Left lung (tissue), 8 donors: Measurements from ENCODE around the gene ZNF185. TPM values are rescaled to one million over a fixed set of nuclear protein-coding genes. Genes with fewer than 3 reads are reported as not detected.

Experiments used
- polyA plus RNA-seq, 6 donors: library from polyadenylated mRNA; unstranded; fragments of 120-200 nt; gene quantifications; one replicate each; pipeline ENCODE4 v1.2.1, GENCODE V29; 2013; ENCODE audit not compliant: insufficient read length in 6 of 6
- total RNA-seq, 2 donors: library from RNA; stranded (reverse); fragmentation: NEBNext Ultra II Directional; extraction: Animal tissue kit (Norgen Biotek cat#: 25700); gene quantifications; one replicate each; pipeline ENCODE4 v1.2.1, GENCODE V29; 2021
- donor health status: DM: no; HTN: yes; CAD: no.
- donor health status: DM: no; HTN: no; CAD: no.

The ZNF185 gene
- total and polyA plus RNA-seq, 8 donors: 11.5 to 26.2 (median 20.0) TPM

Other genes starting within 250 kb of the ZNF185 start
- not detected for gene MAGEA3, start 199.3 kb upstream of the ZNF185 start, total RNA-seq
- not detected for gene MAGEA3, start 199.3 kb upstream of the ZNF185 start, polyA plus RNA-seq
- gene CSAG2, start 188.8 kb upstream of the ZNF185 start, total RNA-seq: not detected
- gene CSAG2, start 188.8 kb upstream of the ZNF185 start, polyA plus RNA-seq: not detected
- not detected for gene MAGEA2B, start 183.4 kb upstream of the ZNF185 start, total RNA-seq
- not detected for gene MAGEA2B, start 183.4 kb upstream of the ZNF185 start, polyA plus RNA-seq
- gene CSAG1, start 164.3 kb upstream of the ZNF185 start, total RNA-seq: not detected
- not detected for gene CSAG1, start 164.3 kb upstream of the ZNF185 start, polyA plus RNA-seq
- gene MAGEA12, start 164.3 kb upstream of the ZNF185 start, total RNA-seq: not detected
- not detected for gene MAGEA12, start 164.3 kb upstream of the ZNF185 start, polyA plus RNA-seq
- not detected for gene MAGEA2, start 144.2 kb upstream of the ZNF185 start, total RNA-seq
- not detected for gene MAGEA2, start 144.2 kb upstream of the ZNF185 start, polyA plus RNA-seq
- not detected for gene CSAG3, start 138.8 kb upstream of the ZNF185 start, total RNA-seq
- gene CSAG3, start 138.8 kb upstream of the ZNF185 start, polyA plus RNA-seq: not detected
- gene MAGEA6, start 128.4 kb upstream of the ZNF185 start, total RNA-seq: not detected
- not detected for gene MAGEA6, start 128.4 kb upstream of the ZNF185 start, polyA plus RNA-seq
- 10 to 100 TPM; 33.5 to 37.2 TPM for gene CETN2, start 67.3 kb upstream of the ZNF185 start, total RNA-seq
- 10 to 100 TPM; 69.9 to 94.4 (median 84.1) TPM for gene CETN2, start 67.3 kb upstream of the ZNF185 start, polyA plus RNA-seq
- gene NSDHL, start 67.0 kb upstream of the ZNF185 start, total RNA-seq: 10 to 100 TPM; 21.1 to 42.5 TPM
- gene NSDHL, start 67.0 kb upstream of the ZNF185 start, polyA plus RNA-seq: 10 to 100 TPM; 15.0 to 22.0 (median 17.8) TPM
- not detected for gene PNMA5, start 96.0 kb downstream of the ZNF185 start, total RNA-seq
- under 1 TPM; 0.07 to 0.17 (median 0.11) TPM for gene PNMA5, start 96.0 kb downstream of the ZNF185 start, polyA plus RNA-seq
- gene PNMA3, start 158.4 kb downstream of the ZNF185 start, total RNA-seq: under 1 TPM; 0.12 to 0.13 TPM
- 1 to 10 TPM; 2.1 to 3.9 (median 2.8) TPM for gene PNMA3, start 158.4 kb downstream of the ZNF185 start, polyA plus RNA-seq
- gene PNMA6A, start 174.4 kb downstream of the ZNF185 start, total RNA-seq: 1 to 10 TPM; 2.2 to 3.1 TPM
- gene PNMA6A, start 174.4 kb downstream of the ZNF185 start, polyA plus RNA-seq: 1 to 10 TPM; 1.7 to 2.8 (median 2.4) TPM